Bone marrow (tissue), 2 donors: ENCODE data around the gene ABTB2.
"Not testable (repeated sequence)": the region's sequence is repeated elsewhere in the genome, so short reads cannot be mapped to it uniquely, and the experiment has no call there.

Experiments
- DNase-seq, 2 donors: peaks; one replicate each; lab custom pipeline; 2025; lab: John Stamatoyannopoulos, UW

The ABTB2 gene

DNA sequence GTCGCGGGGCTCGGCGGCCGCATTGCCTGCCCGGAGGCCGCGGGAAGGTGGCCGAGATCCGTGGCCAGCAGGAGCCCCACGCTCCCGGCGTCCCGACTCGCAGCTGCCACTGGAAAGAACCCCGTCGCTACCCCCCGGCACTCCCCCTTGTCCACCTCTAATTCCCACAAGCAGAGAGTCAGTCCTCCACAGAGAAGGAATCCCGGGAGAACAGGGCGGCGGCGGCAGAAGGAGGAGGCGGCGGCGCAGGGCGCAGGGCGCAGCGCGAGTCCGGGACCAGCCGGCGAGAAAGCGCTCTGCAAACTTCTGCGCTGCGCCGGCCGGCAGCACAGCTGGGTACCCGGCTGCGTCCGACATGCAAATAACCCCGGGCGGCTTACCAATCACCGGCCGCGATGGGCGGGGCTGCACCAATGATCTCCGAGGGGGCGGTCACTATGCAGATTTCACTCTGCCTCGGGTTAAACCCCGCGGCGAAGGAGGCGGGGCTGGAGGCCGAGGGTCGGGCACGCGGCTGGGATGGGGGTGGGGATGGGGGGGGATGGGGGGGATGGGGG, at the start of gene ABTB2:
Gene ABTB2 (minus strand): TSS at position 310 of the 557 bp plus-strand sequence.
- DNase-seq, result peak; percentile 83 to 87

DNA sequence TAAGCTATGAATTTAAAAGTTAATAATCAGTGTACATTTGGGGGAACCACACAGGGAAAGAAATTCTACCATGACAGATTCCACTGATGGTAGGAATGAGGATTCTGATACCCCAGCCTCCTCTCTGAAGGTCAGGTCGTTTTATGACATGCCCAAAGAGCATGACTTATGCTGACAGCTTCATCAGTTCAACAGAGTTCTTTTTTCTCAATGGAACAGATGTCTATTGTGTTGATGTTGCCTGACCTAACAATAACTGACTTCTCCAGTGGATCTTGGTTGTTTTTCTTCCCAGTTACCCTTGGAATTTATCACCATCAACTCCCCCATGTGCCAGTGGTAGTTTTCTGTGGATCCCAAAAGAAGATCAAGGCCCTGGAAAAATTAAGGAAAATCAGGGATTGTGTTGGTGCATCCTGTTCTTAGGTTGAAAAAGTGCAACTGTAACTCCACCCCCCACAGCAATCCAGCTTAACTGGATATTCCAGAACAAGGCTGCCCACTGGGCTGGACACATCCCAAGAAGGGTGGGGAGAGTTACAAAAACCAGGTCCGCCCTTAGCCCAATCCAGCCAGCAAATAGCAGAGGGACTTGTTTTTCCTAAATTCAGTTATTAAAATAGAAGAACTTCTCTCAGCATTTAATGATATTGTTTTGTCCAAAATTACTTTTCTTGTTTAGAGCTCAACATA, 49.5 kb upstream of the ABTB2 start:
- no peak for DNase-seq

DNA sequence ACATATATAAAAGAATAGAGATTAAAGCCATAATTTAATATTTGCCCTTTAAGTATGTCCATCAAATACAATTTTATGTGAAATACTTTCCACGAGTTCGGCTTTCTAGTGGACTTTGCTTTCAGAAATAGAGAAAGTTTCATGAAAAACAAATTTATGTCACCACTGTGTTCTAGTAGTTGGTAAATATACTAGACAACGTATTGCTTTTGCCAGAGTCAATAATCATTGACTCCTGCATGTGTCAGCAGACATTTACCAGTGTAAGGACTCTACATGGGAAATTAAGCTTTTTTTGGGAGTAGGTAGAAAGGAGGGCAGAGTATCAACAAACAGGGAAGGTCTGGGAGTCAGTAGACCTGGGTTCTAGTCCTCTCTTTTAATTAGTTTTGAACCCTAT, 48.6 kb upstream of the ABTB2 start:
- no peak for DNase-seq

DNA sequence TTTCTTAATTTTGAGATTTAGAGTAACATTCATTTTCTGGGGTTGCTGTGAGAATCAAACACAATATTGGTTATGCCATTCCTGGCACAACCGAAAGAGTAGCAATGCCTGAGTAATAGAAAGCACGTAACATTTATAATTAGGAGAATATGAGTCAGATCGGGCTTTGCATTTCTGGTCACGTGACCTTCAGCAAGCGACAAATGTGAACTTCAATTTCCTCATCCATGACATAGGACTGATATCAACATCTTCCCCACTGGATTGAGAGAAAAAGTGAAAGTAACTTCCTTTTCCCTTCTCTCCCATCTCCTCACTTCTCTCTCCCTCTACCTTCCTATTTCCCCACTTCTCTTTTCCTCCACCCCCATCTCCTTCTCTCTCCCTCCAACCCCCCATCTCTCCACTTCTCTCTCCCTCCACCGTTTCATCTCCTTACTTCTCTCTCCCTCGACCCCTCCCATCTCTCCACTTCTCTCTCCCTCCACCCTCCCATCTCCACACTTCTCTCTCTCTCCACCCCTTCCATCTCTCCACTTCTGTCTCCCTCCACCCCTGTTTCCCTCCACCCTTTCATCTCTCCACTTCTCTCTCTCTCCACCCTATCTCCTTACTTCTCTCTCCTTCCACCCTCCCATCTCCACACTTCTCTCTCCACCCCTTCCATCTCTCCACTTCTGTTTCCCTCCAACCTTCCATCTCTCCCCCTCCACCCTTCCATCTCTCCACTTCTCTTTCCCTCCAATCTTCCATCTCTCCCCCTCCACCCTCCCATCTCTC, 47.5 kb upstream of the ABTB2 start:
- no peak for DNase-seq

DNA sequence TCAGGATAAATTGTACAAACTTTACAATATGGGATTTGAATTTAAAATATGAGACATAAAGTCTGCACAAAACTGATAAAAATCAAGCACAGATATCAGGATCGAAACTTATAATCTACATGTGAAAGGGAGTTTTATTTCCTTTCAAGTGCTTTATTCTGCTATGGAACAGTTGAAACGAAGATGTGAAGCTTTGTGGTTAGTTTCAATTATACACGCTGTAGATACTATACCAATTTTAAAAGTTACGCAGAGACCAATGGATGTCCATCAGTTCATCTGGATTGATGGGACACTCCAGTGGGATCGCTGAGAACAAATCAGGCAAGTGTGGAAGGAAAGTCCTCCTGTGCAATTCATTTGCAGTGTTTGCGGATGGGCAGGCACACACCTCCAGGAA, 46.5 kb upstream of the ABTB2 start:
- no peak for DNase-seq

DNA sequence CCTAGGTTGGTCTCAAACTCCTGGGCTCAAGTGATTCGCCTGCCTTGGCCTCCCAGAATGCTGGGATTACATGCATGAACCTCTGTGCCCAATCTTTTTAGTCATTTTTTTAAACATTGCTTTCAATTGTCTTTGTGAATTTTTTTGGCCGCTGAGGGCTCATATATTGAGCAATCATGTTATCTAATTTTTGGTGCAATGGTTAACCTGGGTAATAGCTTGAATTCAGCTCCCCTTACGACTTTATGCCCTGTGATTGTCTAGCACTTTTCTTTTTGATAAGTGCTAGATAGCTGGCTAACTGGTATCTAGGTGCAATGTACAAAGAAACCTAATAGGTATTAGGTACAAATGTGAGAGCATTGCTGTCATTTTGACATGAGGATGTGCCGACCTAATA, 45.6 kb upstream of the ABTB2 start:
- DNase-seq, result no peak

DNA sequence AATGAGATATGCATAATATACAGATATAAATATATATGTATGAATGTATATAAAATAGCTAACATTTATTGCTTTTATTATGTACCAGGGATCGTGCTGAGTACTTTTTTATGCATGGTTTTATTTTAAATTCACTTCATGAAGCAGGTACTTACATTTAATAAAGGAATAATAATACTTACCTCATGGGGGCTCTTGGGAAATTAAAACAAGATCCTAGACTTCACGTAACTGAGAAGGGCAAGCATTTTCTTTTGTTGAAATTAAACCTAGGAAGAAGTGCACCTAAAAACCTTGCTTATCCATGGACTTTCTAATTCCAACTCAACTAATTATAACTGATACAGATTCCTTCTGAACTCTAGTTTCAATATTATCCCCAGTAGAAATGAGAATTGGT, 40.0 kb upstream of the ABTB2 start:
- no peak for DNase-seq

DNA sequence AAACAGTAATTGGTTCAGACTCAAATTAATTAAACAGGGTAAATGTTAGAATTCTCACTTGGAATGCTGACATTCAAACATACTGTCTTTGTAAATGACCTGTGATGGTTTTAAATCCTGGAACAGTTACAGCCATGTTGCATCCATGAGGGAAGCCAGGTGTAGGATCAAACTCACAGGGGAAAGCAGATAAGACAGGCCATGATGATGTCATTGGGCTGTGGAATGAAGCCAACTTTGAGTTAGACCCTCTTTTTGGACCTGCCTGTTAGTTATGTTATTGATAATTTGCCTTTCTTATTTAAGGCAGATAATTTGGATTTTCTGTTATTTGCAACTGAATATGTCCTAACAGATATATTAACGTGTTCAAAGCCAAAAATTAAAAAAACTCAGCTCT, 39.3 kb upstream of the ABTB2 start:
- DNase-seq, result no peak

DNA sequence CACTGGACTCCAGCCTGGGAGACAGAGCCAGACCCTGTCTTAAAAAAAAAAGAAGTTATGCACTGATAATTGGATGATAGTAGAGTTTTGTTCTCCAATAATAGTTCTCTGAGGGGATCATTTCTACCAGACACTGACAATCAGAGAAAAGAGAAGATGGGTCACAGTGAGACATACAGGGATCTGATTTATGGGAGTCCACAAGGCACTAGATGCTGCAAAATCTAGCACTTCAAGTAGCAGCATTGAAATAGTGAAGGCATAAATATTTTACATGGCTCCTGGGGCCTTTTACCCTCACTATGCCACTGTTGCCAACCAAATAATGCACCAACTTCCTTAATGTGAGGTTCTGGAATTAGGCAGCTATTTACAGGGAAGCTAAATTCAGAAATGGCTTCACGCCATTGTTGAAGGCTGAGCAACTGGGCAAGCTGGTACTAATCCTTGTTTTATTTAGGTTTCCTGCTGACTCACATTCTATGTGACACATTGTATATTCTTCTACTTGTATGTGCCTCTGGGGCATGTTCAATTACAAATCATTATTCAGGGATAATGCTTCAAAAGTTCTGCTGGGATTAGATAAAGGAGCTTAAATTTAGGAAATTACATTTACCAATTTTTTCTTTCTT, 38.2 kb upstream of the ABTB2 start:
- no peak for DNase-seq

DNA sequence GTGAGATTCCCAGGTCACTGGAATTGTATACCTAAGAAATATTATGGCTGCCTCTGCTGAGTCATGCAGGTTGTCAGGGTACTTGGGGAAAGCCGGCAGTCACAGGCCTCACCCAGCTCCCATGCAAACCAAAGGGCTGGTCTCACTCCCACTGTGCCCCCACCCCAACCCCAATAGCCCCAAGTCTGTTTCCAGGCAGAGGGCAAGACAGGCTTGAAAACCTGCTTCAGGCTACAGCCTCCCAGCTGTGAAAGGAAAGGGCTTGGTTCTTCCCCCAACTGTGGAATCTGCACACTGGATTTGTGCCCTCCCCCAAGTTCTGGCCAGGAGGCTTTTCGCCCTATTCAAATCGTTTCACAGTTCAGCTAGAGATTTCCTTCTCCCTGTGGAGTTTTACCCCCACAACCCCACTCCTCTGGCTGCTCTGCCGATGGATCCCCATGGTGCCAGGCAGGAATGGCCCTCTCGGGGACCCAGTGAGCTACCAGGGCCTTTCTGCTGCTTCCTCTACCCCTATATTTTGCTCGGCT, 37.0 kb upstream of the ABTB2 start:
- DNase-seq, result no peak

DNA sequence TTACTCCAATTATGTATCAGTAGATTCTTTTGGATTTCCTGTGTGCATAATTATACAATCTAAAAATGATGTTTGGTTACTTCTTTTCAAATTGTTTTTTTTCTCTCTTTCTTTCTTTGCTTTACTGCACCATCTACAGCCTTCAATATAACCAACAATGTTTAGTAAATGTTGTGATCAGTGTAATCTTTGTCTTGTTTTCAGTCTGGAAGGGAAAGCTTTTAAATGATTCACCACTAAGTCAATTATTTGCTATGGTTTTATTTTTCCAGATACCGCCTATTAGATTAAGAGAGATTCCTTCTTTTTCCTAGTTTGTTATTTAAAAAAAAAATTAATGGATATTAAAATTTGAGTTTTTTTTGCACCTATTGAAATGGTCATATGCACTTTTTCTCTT, 29.8 kb upstream of the ABTB2 start:
- no peak for DNase-seq

DNA sequence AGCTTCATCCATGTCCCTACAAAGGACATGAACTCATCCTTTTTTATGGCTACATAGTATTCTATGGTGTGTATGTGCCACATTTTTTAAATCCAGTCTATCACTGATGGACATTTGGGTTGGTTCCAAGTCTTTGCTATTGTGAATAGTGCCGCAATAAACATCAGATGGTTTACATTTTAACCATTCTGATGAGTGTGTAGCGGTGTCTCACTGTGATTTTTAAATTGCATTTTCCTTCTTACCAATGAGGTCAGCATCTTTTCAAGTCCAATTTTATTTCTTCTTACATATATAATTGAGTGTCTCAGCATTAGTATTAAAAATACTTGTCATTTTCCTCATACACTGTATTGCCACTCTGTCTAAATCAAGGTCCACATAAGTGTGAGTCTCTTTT, 28.5 kb upstream of the ABTB2 start:
- DNase-seq, result not testable (repeated sequence)

DNA sequence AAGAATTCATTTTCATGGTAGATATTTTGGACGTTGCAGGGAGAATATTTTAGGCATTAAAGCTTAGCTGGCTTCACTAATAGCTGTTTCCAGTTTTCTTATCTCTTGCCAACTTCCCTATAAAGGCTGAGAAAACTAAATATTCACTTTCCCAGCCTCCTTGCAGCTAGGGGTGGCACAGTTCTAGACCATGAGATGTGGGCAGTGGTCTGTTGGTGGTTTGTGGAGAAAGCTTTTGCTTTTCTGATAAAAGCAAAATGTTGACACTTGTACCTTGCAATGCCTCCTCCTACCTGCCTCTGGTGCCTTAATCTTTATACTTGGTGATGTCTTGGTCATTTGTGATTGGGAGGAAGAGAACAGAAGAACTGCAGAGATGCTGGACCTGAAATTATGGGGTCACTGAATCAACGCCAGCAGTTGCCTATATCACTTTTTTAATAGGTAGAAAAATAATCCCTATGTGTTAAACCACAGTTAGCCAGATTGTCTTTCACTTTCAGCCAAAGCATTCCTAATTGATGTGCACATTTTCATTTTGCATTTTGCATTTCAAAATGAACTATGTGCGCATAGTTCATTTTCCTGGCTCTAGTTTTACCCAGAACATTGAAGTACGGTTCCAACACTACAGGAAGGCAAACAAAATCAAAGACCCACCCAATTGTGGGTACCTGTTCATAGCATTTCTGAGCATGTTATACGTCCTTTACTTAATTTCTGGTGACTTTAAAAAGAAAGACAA, 24.9 kb upstream of the ABTB2 start:
- DNase-seq, result no peak

DNA sequence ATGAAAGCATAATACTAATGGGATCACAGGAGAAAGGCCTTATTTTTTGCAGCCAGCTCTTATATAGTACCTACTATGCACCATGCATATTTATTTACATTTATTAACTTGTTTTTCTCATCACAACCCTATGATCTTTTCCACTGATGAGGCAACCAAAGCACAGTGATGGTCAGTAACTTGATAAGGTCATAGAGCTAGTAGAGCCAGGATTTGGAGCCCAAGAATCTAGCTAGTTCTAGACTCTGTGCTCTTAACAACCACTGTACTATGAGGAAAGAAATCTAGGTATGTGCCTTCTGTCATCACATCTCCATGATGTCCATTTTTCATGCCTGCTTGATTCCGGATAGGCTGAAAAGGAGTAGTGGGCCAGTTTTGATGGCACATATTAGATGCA, 24.0 kb upstream of the ABTB2 start:
- DNase-seq, result no peak

DNA sequence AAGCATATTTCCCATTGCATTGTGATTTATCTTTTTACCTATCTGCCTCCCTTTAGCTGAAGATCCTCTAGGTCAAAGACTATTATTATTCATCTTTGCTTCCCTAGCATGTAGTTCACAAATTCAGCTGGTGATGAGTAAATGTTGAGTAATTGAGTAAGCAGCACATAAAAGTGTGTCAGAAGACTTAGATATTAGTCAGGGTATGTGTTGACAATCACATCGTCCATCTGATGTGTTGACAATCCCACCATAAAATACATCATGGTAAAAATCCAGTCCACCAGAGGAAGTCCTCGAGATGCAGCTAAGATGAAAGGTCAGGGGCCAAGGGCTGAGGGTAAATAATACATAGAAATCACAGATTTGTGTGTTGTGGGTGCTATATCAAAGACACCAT, 22.9 kb upstream of the ABTB2 start:
- DNase-seq, result no peak

DNA sequence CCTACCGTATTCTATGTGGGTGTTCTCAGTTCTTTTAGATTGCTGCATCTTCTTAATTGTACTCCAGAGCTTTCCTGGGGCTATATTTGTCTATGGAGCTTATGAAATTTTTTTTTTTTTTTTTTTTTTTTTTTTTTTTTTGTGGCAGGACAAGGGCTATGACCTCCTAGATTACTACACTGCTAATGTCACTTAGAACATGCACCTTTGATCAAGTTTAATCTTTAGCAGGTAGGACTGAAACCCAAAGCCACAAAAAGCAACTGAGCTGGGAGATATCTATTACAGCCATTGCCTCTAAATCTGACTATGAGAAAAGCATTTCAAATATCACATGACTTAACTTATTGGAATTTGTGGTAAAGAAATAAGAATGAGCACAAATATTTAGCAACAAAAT, 21.7 kb upstream of the ABTB2 start:
- DNase-seq, result no peak

DNA sequence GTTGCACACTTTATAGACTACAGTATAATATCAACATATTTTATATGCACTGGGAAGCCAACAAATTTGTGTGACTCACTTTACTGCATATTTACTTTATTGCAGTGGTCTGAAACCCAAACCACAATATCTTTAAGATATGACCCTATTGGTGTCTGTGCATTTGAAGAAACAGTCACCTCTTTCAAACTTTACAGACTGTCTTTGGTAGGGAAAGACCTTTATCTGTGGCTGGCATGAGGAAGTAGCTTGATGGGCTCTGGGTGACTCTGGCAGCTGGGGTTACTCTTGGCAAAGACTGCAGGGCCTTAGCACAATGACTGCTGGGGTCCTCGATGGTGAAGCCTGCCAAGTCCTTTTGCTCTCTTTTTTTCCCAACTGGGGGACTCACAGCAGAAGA, 21.3 kb upstream of the ABTB2 start:
- peak in 1 of 2 donors; percentile 60 for DNase-seq

DNA sequence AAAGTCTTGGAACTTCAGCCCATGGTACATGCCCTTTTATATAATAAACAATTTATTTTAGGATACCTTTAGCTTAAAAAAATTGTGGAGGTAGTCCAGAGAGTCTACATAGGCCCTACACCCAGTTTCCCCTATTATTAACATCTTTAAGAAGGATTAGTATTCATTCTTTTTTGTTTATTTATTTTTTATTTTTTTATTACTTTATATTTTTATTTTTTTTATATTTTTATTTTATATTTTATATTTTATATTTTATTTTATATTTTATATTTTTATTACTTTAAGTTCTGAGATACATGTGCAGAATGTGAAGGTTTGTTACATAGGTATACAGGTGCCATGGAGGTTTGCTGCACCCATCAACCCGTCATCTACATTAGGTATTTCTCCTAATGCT, 15.9 kb upstream of the ABTB2 start:
- DNase-seq, result no peak

DNA sequence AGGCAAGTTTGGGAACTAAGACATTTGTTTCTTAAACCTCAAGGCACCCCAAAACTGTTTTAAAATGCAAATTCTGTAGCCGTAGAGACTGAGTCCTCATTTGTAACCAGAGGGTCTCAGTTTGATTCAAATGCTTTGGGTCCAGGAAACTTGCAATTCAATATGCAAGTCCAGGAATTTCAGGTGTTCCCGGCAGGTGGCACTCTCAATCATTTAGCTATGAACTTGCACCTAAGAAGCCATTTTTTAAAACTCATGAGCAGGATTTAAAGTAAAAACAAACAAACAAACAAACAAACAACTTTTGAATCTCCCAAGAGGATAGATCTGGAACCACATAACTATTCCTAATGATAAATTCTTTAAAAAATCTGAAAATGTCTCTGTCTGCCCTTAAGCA, 8.7 kb upstream of the ABTB2 start:
- DNase-seq, result no peak

DNA sequence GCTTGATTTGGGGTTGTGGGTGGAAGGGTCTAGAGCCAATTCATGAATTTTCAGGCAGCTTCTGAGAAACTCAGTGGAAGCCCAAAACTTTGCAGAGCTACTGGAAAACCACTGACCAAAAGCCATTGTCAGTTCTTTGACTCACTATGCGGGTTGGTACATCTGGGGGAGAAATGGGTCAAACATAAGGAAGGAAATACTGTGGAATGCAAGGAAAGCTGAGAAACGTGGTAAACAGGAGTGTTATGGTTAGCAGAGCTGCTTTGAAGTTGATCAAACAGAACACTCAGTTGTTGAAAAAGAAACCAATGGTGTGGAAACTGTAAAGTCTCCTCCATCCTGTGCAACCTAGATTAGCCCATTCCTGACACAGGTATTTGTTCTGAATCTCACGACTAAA, 6.3 kb upstream of the ABTB2 start:
- no peak for DNase-seq

DNA sequence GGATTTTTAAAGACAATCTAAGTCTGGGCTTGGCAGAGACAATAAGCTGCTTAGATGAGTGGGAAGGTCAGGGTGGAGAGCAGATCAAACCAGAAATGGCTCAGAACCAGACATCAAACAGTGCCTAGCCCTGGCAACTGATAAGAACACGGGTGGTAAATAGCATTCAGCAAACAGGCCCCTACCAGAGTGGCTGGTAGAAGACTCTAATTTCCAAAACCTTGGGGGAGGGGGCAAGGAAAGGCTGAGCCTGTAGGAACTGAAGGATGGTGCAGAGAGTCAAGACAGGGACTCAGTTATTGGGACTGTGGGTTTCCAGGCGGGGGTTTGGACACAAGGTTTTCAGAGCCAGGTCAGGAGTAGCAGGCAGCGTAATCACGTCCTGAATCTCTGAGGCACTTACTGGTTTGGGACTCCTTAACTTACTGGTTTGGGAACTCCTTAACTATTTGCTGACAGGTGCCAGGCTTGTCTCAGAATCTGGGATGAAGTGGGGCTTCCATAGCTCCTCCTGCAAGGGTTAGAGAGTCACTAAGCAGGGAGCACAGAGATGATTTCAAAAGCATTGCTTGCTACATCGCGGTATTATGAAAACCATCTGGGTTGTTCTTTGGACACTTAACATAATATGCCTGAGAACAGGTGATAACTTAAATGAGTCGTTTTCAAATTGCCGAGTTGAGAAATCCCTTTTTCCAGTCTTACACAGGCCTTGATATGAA, 5.7 kb upstream of the ABTB2 start:
- no peak for DNase-seq
